H1 (cell line): ENCODE data around the gene ABCB11. TPM values are rescaled to one million over a fixed set of nuclear protein-coding genes. Genes with fewer than 3 reads are reported as not detected.

ENCODE experiments used
- CHD1 ChIP-seq: IDR thresholded peaks from 2 replicates; pipeline ENCODE4 v1.6.1; 2012; ENCODE audit warnings: low read depth, low read length, improper control_type of control experiment
- CHD7 ChIP-seq: fragments of 300-600 bp; sonication (generic); IDR thresholded peaks from 2 replicates; pipeline ENCODE4 v1.7.1; 2012; ENCODE audit warnings: low read length, moderate library complexity, mild to moderate bottlenecking, inconsistent platforms; ENCODE audit not compliant: insufficient replicate concordance
- EGR1 ChIP-seq: IDR thresholded peaks from 2 replicates; pipeline ENCODE4 v1.6.1; 2011; ENCODE audit warnings: low read depth, low read length, borderline replicate concordance
- GTF2F1 ChIP-seq: IDR thresholded peaks from 2 replicates; pipeline ENCODE4 v1.6.1; 2012; ENCODE audit warnings: low read depth, low read length, improper control_type of control experiment, borderline replicate concordance
- NRF1 ChIP-seq: IDR thresholded peaks from 2 replicates; pipeline ENCODE4 v1.6.1; 2011; ENCODE audit warnings: mild to moderate bottlenecking, low read depth, low read length, improper control_type of control experiment
- POLR2AphosphoS5 ChIP-seq: IDR thresholded peaks from 2 replicates; pipeline ENCODE4 v1.6.1; 2011; ENCODE audit warnings: low read depth, low read length
- RXRA ChIP-seq: IDR thresholded peaks from 2 replicates; pipeline ENCODE4 v1.6.1; 2011; ENCODE audit warnings: low read depth, mild to moderate bottlenecking, low read length, moderate library complexity; ENCODE audit not compliant: insufficient read depth
- SIN3A ChIP-seq, 2 experiments: IDR thresholded peaks in 1 of 2; conservative IDR thresholded peaks in 1 of 2; 2 replicates each; pipeline ENCODE4 v1.6.1; 2011 to 2012; ENCODE audit warnings: low read length in 2 of 2, improper control_type of control experiment in 1 of 2, low read depth in 1 of 2, mild to moderate bottlenecking in 1 of 2
- SIRT6 ChIP-seq: IDR thresholded peaks from one replicate; pipeline ENCODE4 v1.7.1; 2012; ENCODE audit warnings: low read length, inconsistent platforms
- SIX5 ChIP-seq: IDR thresholded peaks from 2 replicates; pipeline ENCODE4 v1.6.1; 2011; ENCODE audit warnings: mild to moderate bottlenecking, low read depth, low read length
- SP1 ChIP-seq: IDR thresholded peaks from 2 replicates; pipeline ENCODE4 v1.6.1; 2011; ENCODE audit warnings: low read depth, low read length
- TAF1 ChIP-seq: IDR thresholded peaks from 2 replicates; pipeline ENCODE4 v1.6.1; 2011; ENCODE audit warnings: mild to moderate bottlenecking, low read depth, low read length
- polyA plus RNA-seq, 7 experiments: library from polyadenylated mRNA; depleted of rRNA in 3 of 7; stranded (reverse) in 5 of 7; unstranded in 2 of 7; fragments of >200 nt in 5 of 7; fragments of 200-250 nt in 2 of 7; gene quantifications; 1 replicate in 5 of 7; 2 replicates in 1 of 7; 4 replicates in 1 of 7; pipeline versions ENCODE4 v1.2.1 to v1.2.3, GENCODE V29; 2011 to 2013; ENCODE audit warnings: missing spikeins in 2 of 7, mixed read lengths in 2 of 7
- total RNA-seq: library from RNA; stranded (reverse); fragmentation: NEBNext Ultra II Directional; extraction: Animal tissue kit (Norgen Biotek cat#: 25700); gene quantifications from 2 replicates; pipeline ENCODE4 v1.2.1, GENCODE V29; 2021

Gene ABCB11
- total and polyA plus RNA-seq, 2 of the 8 experiments (the other 6 are each of a cell fraction or from before 2014, with no cell fraction given): not detected

GRCh38 chr2:169034984-169035544, 3.9 kb upstream of the ABCB11 start (continued):
- TF ChIP-seq CHD7 (no peak), NRF1 (no peak), POLR2AphosphoS5 (no peak), CHD1 (no peak), GTF2F1 (no peak), SIN3A (conservative IDR thresholded peaks at IDR 0.05 in 1 of 2, IDR thresholded peaks at IDR 0.05 in 1 of 2; ENCODE audit: low read depth in 1 of 2, low read length in 2 of 2) (no peak), EGR1 (no peak), RXRA (no peak), SP1 (no peak), SIX5 (no peak), TAF1 (no peak), SIRT6 (no peak)
